ENCODE results near the gene ISG15.

The ISG15 gene

GRCh38 chr1:1019122-1019999 lies 6.1 kb downstream of the ISG15 start:
- DNase-seq (ENCODE audit: low read depth): no peak
- TF ChIP-seq CTCF (IDR thresholded peaks at IDR 0.05; ENCODE audit: low read depth, low read length, missing control alignments): peak; percentile 50
- H3K4me3 ChIP-seq (ENCODE audit: low read depth, low read length): peak overlapping the region; percentile 50

GRCh38 chr1:1020000-1020404 lies 6.7 kb downstream of the ISG15 start, which contains the start of gene AGRN:
AGRN (plus strand) TSS chr1:1020120; CDS start chr1:1020173, 53 bp downstream.
- H3K4me3 ChIP-seq (ENCODE audit: low read depth, low read length): peak within 1 kb of the TSS; percentile 66
- no peak for TF ChIP-seq CTCF (IDR thresholded peaks at IDR 0.05; ENCODE audit: low read depth, low read length, missing control alignments)
- DNase-seq (ENCODE audit: low read depth): no peak

GRCh38 chr1:1020415-1021009 lies 7.2 kb downstream of the ISG15 start:
- TF ChIP-seq CTCF (IDR thresholded peaks at IDR 0.05; ENCODE audit: low read depth, low read length, missing control alignments): no peak
- H3K4me3 ChIP-seq (ENCODE audit: low read depth, low read length): peak overlapping the region; percentile 66
- no peak for DNase-seq (ENCODE audit: low read depth)

GRCh38 chr1:1021010-1021919 lies 8.0 kb downstream of the ISG15 start:
- peak overlapping the region; percentile 30 for H3K4me3 ChIP-seq (ENCODE audit: low read depth, low read length)
- TF ChIP-seq CTCF (IDR thresholded peaks at IDR 0.05; ENCODE audit: low read depth, low read length, missing control alignments): no peak
- DNase-seq (ENCODE audit: low read depth): no peak

GRCh38 chr1:1021920-1022259 lies 8.6 kb downstream of the ISG15 start:
- DNase-seq (ENCODE audit: low read depth): no peak
- no peak for TF ChIP-seq CTCF (IDR thresholded peaks at IDR 0.05; ENCODE audit: low read depth, low read length, missing control alignments)
- no peak overlapping the region for H3K4me3 ChIP-seq (ENCODE audit: low read depth, low read length)

GRCh38 chr1:1022302-1023009 lies 9.2 kb downstream of the ISG15 start:
- H3K4me3 ChIP-seq (ENCODE audit: low read depth, low read length): no peak overlapping the region
- DNase-seq (ENCODE audit: low read depth): no peak
- TF ChIP-seq CTCF (IDR thresholded peaks at IDR 0.05; ENCODE audit: low read depth, low read length, missing control alignments): no peak

All from GM12864 (cell line).